GM18505 (cell line): ENCODE measurements around the gene SMIM7.

Source experiments
- ATAC-seq: cut with Tn5 transposase; IDR thresholded peaks from one replicate; pipeline ENCODE4 v1.9.1; 2021; ENCODE audit not compliant: unreplicated experiment
- POLR2A ChIP-seq: IDR thresholded peaks from 4 replicates; pipeline ENCODE4 v1.6.1; 2011; ENCODE audit warnings: borderline replicate concordance; ENCODE audit not compliant: insufficient read depth, insufficient read length; ENCODE audit errors: extremely low read depth

SMIM7 gene

DNA sequence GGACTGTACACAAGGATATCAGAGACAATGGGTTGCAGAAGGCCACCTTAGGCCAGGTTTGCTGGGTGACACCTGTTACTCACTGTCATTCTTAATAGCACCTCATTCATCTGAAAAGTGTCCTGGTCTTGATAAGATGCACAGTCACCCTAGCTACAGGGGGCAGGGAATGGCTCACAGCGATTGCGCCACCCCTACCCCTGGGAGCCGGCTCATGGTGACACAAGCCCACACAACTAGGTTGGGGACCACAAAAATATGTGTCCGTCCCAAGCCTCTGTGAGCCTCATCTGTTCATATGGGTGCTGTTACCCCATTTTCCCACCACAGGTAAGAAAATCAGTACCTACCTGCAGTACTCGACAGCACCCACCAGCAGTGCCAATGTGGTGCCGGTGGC, 55.3 kb downstream of the SMIM7 start:
- TF ChIP-seq POLR2A = no peak
- no peak for ATAC-seq

DNA sequence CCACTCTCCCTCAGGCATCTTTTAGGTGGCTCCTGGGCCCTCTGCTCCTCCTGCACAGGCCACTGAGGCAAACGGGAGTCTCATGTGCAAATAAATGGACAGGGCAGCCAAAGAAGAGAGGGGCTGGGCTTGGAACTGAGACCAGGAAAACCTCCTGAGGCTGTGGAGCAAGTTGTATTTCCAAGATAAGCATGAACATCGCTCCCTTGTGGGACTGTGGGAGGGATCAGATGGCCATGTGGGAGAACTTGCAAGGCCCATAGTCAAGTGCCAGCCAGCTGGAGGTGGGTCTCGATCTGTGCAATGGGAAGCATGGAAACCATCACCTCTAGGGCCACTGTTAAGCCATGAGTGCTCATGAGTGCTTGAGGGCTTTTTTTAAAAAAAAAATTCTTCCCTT, 56.9 kb downstream of the SMIM7 start:
- ATAC-seq = no peak
- no peak for TF ChIP-seq POLR2A

DNA sequence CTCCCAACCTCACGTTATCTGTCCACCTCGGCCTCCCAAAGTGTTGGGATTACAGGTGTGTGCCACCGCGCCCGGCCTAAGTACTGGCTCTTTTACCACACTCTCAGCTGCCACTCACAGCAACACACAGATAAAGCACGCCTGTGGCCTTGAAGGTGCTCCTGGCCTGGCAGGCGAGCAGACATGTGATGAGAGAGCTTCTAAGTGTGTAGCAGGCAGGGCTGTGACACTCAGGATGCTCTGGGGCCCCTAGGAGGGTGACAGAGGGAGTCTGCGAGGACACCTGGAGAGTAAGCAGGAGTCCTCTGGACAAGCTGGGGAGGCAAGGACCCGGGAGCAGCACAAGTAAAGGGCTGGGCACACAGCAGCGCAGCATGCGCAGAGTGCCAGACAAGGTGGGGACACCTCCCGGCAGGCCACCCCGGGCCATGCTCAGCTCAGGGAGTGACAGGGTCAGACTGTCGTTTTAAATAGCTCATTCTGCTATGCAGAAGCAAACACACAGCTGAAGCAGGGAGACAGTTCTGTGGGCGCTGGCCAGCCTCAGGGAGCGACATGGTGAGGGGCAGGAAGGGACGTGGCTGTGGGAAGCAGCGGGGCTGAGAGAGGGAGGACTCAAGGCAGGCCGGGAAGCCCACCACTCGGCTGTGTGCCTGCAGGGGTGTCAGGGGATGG, 58.4 kb downstream of the SMIM7 start:
- no peak for TF ChIP-seq POLR2A
- ATAC-seq = no peak

DNA sequence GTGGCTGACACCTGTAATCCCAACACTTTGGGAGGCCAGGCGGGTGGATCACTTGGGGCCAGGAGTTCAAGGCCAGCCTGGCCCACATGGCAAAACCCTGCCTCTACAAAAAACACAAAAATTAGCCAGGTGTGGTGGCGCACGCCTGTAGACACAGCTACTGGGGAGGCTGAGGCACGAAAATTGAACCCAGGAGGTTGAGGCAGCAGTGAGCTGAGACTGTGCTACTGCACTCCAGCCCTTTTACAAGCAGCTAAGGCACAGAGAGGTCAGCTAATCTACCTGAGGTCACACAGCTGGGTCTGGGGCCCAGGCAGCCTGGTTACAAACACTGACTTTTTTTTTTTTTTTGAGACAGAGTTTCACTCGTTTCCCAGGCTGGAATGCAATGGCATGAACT, 59.1 kb downstream of the SMIM7 start:
- TF ChIP-seq POLR2A = no peak
- no peak for ATAC-seq

DNA sequence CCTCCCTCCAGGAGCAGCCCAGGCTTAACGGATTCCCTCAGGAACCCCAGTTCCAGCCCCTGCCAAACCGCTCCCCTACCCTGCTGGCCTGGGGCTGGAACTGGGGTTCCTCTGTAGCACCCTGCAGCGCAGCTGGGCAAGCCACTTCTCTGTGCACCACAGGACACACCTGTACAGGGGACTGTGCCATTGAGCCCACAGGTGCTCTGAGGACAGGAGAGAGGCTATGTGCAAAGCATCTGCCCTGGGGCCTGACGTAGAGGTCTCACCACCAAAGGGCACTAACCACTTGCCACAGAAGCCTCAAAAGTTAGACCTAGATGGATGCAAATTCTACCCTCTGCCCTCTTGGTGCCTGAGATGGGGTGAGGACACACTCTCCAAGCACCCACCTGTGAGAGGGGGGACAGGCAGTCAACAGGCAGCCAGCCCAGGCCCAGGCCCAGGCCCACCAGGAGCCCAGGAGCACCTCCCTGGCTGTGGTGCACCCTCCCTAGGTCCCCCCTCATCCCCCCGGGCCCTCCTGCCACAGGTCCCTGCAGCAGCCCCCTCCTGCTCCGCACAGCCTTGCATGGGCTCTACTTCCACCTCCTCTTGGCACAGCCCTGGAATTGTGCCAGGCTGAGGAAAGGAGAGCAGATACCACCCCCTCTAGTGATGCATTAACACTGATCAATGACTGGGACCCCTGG, 60.1 kb downstream of the SMIM7 start:
- TF ChIP-seq POLR2A = no peak
- ATAC-seq = no peak

DNA sequence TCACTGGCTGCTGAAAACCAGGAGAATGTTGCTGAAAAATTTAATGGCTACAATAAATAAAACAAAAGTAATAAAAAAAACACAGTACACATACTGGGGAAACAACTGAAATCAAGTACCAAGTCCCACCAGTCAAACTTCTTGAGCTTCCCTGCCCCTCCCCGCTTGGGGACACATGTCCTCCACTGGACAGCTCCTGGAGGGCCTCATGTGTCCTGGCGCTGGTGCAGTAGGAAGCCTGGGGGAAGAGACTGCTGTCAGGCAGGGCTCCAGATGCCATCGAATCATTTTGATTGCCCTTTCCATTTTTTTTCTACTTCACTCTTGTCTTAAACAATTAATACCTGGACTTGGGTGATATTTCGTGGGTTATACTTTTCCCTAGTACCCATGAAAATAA, 61.1 kb downstream of the SMIM7 start:
- no peak for TF ChIP-seq POLR2A
- ATAC-seq = no peak

DNA sequence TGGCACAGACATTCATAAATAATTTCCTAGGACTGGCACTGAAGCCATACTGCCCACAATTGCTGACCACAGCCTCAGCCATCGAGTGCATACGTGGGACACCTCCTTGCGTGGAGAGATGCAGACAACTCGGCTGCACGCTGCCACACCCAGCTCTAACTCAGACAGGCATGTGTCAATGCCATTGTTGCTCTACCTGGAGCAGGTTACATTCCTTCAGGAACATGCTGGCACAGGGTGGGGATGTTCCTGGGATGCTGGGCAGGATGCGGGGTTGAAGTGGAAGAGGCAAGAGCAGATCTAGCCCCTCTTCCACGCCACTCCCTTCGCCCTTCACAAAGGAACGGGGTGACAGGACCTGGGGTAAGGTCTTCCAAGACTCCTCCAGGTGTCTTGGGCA, 63.5 kb downstream of the SMIM7 start:
- ATAC-seq = no peak
- TF ChIP-seq POLR2A = no peak
